PC-3 (cell line): ENCODE measurements around the gene ZNF600.
"Not testable (repeated sequence)": the region's sequence is repeated elsewhere in the genome, so short reads cannot be mapped to it uniquely, and the experiment has no call there.

ENCODE experiments used
- EZH2 ChIP-seq: fragments of 300-600 bp; sonication (generic); IDR thresholded peaks from one replicate; pipeline ENCODE4 v1.6.1; 2017; ENCODE audit warnings: antibody characterized with exemption, mild to moderate bottlenecking, low read length; ENCODE audit not compliant: unreplicated experiment
- TF ChIP-seq, protein P1 (sequence below): fragments of 300-600 bp; sonication (generic); conservative IDR thresholded peaks from 2 replicates; pipeline ENCODE4 v1.5.1; 2017; ENCODE audit warnings: antibody characterized with exemption, low read depth, mild to moderate bottlenecking, low read length

DNA sequence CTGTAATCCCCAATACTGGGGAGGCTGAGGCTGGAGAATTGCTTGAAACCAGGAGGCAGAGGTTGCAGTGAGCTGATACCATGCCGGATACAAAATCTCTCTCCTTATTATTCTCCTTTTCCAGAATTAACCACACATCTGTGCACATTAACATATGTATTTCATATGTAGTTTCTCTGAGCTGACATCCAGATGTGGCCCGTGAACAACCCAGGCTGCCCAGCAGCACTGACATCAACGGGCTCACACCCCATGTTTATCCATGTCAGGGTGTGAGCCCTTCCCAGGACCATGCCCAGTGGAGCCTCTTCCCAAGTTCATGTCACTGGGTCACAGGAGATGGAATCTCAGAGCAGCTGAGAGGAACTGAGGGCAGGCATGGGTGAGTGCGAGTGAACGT, 71.3 kb downstream of the ZNF600 start:
- TF ChIP-seq, protein P1, sequence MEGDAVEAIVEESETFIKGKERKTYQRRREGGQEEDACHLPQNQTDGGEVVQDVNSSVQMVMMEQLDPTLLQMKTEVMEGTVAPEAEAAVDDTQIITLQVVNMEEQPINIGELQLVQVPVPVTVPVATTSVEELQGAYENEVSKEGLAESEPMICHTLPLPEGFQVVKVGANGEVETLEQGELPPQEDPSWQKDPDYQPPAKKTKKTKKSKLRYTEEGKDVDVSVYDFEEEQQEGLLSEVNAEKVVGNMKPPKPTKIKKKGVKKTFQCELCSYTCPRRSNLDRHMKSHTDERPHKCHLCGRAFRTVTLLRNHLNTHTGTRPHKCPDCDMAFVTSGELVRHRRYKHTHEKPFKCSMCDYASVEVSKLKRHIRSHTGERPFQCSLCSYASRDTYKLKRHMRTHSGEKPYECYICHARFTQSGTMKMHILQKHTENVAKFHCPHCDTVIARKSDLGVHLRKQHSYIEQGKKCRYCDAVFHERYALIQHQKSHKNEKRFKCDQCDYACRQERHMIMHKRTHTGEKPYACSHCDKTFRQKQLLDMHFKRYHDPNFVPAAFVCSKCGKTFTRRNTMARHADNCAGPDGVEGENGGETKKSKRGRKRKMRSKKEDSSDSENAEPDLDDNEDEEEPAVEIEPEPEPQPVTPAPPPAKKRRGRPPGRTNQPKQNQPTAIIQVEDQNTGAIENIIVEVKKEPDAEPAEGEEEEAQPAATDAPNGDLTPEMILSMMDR: not testable (repeated sequence)
- not testable (repeated sequence) for TF ChIP-seq EZH2
